IMR-90 (cell line): Measurements from ENCODE around the gene ABHD5. TPM values are rescaled to one million over a fixed set of nuclear protein-coding genes. Genes with fewer than 3 reads are reported as not detected.

Source experiments
- ATAC-seq: fragments of 200-7000 bp; cut with Tn5 transposase; 2 replicates; pipeline ENCODE4 v1.9.1; 2020; ENCODE audit warnings: low read depth, mild to moderate bottlenecking, moderate library complexity
- BruUV-seq: library from RNA; stranded (reverse); fragments of 400-500 nt; replicated peaks from 2 replicates; lab custom pipeline; 2021; lab: Mats Ljungman, UMichigan
- CTCF ChIA-PET: fragments of 300-600 bp; formaldehyde crosslinking; extraction: SDS; loops from one replicate; lab custom pipeline; 2021; ENCODE audit warnings: antibody characterized with exemption; lab: Yijun Ruan, JAX
- POLR2A ChIA-PET: fragments of 300-600 bp; sonication (Branson Sonifier 250); formaldehyde crosslinking; loops from one replicate; lab custom pipeline; 2022; ENCODE audit warnings: antibody characterized with exemption; ENCODE audit not compliant: unreplicated experiment; lab: Charles Lee
- DNase-seq: peaks from one replicate; pipeline ENCODE4 v3.0.0; 2013
- H2AFZ ChIP-seq: replicated peaks from 2 replicates; pipeline ENCODE3; 2013; ENCODE audit warnings: low read length, mild to moderate bottlenecking; ENCODE audit not compliant: poor library complexity
- H2AK5ac ChIP-seq: 2 replicates; pipeline ENCODE4 v1.6.1; 2013; ENCODE audit warnings: low read depth, low read length, inconsistent platforms
- H2AK9ac ChIP-seq: replicated peaks from 2 replicates; pipeline ENCODE3; 2013; ENCODE audit warnings: mild to moderate bottlenecking, low read depth, low read length, moderate library complexity; ENCODE audit not compliant: poor library complexity
- H2BK120ac ChIP-seq: 2 replicates; pipeline ENCODE4 v1.6.1; 2013; ENCODE audit warnings: low read depth, low read length, inconsistent platforms
- H2BK15ac ChIP-seq: 3 replicates; pipeline ENCODE4 v1.6.1; 2013; ENCODE audit warnings: low read depth, low read length, inconsistent platforms
- H2BK20ac ChIP-seq: 2 replicates; pipeline ENCODE4 v1.6.1; 2013; ENCODE audit warnings: low read depth, mild to moderate bottlenecking, inconsistent platforms, low read length, moderate library complexity
- H2BK5ac ChIP-seq: 2 replicates; pipeline ENCODE4 v1.6.1; 2013; ENCODE audit warnings: mild to moderate bottlenecking, low read depth, low read length, inconsistent platforms; ENCODE audit not compliant: poor library complexity, severe bottlenecking
- H3K14ac ChIP-seq: replicated peaks from 2 replicates; pipeline ENCODE4 v1.6.1; 2013; ENCODE audit warnings: low read depth, low read length, inconsistent platforms
- H3K18ac ChIP-seq: 2 replicates; pipeline ENCODE4 v1.6.1; 2013; ENCODE audit warnings: low read depth, low read length, control low read depth
- H3K23ac ChIP-seq: 2 replicates; pipeline ENCODE4 v1.6.1; 2013; ENCODE audit warnings: low read depth, low read length, inconsistent platforms
- H3K27ac ChIP-seq: 2 replicates; pipeline ENCODE4 v1.5.1; 2013; ENCODE audit warnings: mild to moderate bottlenecking, control low read depth, low read length; ENCODE audit not compliant: insufficient read depth
- H3K27me3 ChIP-seq: 2 replicates; pipeline ENCODE4 v1.6.1; 2013; ENCODE audit warnings: low read length; ENCODE audit not compliant: control insufficient read depth, insufficient read depth
- H3K36me3 ChIP-seq: 2 replicates; pipeline ENCODE4 v1.6.1; 2013; ENCODE audit warnings: low read length, mixed read lengths; ENCODE audit not compliant: control insufficient read depth, insufficient read depth
- H3K4ac ChIP-seq: 2 replicates; pipeline ENCODE4 v1.6.1; 2013; ENCODE audit warnings: low read depth, low read length, inconsistent platforms
- H3K4me1 ChIP-seq: 2 replicates; pipeline ENCODE4 v1.6.1; 2013; ENCODE audit warnings: low read length, mixed read lengths; ENCODE audit not compliant: control insufficient read depth, insufficient read depth
- H3K4me2 ChIP-seq: 2 replicates; pipeline ENCODE4 v1.6.1; 2013; ENCODE audit warnings: low read depth, mild to moderate bottlenecking, control low read depth, low read length, moderate library complexity
- H3K4me3 ChIP-seq: 2 replicates; pipeline ENCODE4 v1.5.1; 2013; ENCODE audit warnings: low read depth, mild to moderate bottlenecking, control low read depth, low read length, moderate library complexity; ENCODE audit not compliant: insufficient read depth
- H3K56ac ChIP-seq: 2 replicates; pipeline ENCODE4 v1.6.1; 2013; ENCODE audit warnings: low read length, inconsistent platforms; ENCODE audit not compliant: insufficient read depth; ENCODE audit errors: extremely low read depth
- H3K79me1 ChIP-seq, 2 experiments: 2 replicates each; pipeline ENCODE4 v1.6.1; 2013; ENCODE audit warnings: low read length in 2 of 2, inconsistent platforms in 1 of 2, low read depth in 1 of 2
- H3K9ac ChIP-seq: 2 replicates; pipeline ENCODE4 v1.6.1; 2013; ENCODE audit warnings: low read depth, low read length, control low read depth
- H3K9me1 ChIP-seq: 2 replicates; pipeline ENCODE4 v1.6.1; 2013; ENCODE audit warnings: low read length, inconsistent platforms; ENCODE audit not compliant: insufficient read depth
- H3K9me3 ChIP-seq: 2 replicates; pipeline ENCODE4 v1.6.1; 2013; ENCODE audit warnings: low read length; ENCODE audit not compliant: control insufficient read depth, insufficient read depth
- H4K20me1 ChIP-seq: 2 replicates; pipeline ENCODE4 v1.6.1; 2013; ENCODE audit warnings: low read length, inconsistent platforms; ENCODE audit not compliant: insufficient read depth
- H4K5ac ChIP-seq: 2 replicates; pipeline ENCODE4 v1.6.1; 2013; ENCODE audit warnings: mild to moderate bottlenecking, low read depth, low read length, control low read depth
- H4K8ac ChIP-seq, 2 experiments: 2 replicates each; pipeline ENCODE4 v1.6.1; 2013; ENCODE audit warnings: low read depth in 2 of 2, low read length in 2 of 2, control low read depth in 1 of 2, inconsistent platforms in 1 of 2
- H4K91ac ChIP-seq: 2 replicates; pipeline ENCODE4 v1.6.1; 2013; ENCODE audit warnings: low read depth, low read length, inconsistent platforms; ENCODE audit not compliant: insufficient read depth
- BHLHE40 ChIP-seq: fragments of 150-350 bp; IDR thresholded peaks from 2 replicates; pipeline ENCODE4 v1.6.1; 2016; ENCODE audit warnings: mild to moderate bottlenecking, low read depth, low read length
- CEBPB ChIP-seq: IDR thresholded peaks from 2 replicates; pipeline ENCODE4 v1.6.1; 2012; ENCODE audit warnings: low read depth, low read length, improper control_type of control experiment
- CHD1 ChIP-seq: IDR thresholded peaks from 2 replicates; pipeline ENCODE4 v1.6.1; 2012; ENCODE audit warnings: low read depth, low read length, improper control_type of control experiment
- FOS ChIP-seq: fragments of 150-350 bp; IDR thresholded peaks from 2 replicates; pipeline ENCODE4 v1.6.1; 2016; ENCODE audit warnings: low read depth, low read length
- MAZ ChIP-seq: IDR thresholded peaks from 2 replicates; pipeline ENCODE4 v1.6.1; 2012; ENCODE audit warnings: low read depth, mild to moderate bottlenecking, low read length, improper control_type of control experiment, moderate library complexity, borderline replicate concordance
- NFE2L2 ChIP-seq: fragments of 150-350 bp; IDR thresholded peaks from 2 replicates; pipeline ENCODE4 v1.6.1; 2016; ENCODE audit warnings: low read depth, mild to moderate bottlenecking, low read length
- SMC3 ChIP-seq: fragments of 150-350 bp; IDR thresholded peaks from 2 replicates; pipeline ENCODE4 v1.6.1; 2016; ENCODE audit warnings: low read depth, mild to moderate bottlenecking, antibody characterized with exemption, low read length, moderate library complexity
- USF2 ChIP-seq: fragments of 150-350 bp; IDR thresholded peaks from 2 replicates; pipeline ENCODE4 v1.6.1; 2017; ENCODE audit warnings: mild to moderate bottlenecking, antibody characterized with exemption, low read length, low read depth
- WGBS, 2 experiments: methylation state at CpG; one replicate each; pipeline versions ENCODE4 v1.1.5 to v1.1.7; 2013; ENCODE audit warnings: missing lambda C conversion rate in 2 of 2; ENCODE audit not compliant: insufficient read length in 1 of 2; ENCODE audit errors: extremely low coverage in 2 of 2; 5-methylcytosine and 5-hydroxymethylcytosine counted together
- dilution Hi-C: fragments of 300-500 bp; cut with HindIII; formaldehyde crosslinking; loops from one replicate; pipeline ENCODE4 v1.14.3; 2018; ENCODE audit warnings: low sequenced_read_pairs; ENCODE audit not compliant: unreplicated experiment
- in situ Hi-C: fragments of 300-500 bp; cut with MboI; formaldehyde crosslinking; loops from 3 replicates; pipeline ENCODE4 v1.14.3; 2019; ENCODE audit warnings: low sequenced_read_pairs, inconsistent platforms, mixed read lengths
- intact Hi-C: fragments of 100-400 bp; cut with micrococcal nuclease; formaldehyde crosslinking; loops from 2 replicates; pipeline ENCODE4 v1.10.0; 2022
- polyA plus RNA-seq, 3 experiments: library from polyadenylated mRNA; depleted of rRNA; stranded (reverse); fragments of >200 nt; gene quantifications; 2 replicates each; pipeline ENCODE4 v1.2.3, GENCODE V29; 2012; ENCODE audit warnings: low replicate concordance in 1 of 3
- total RNA-seq: library from RNA; depleted of rRNA; stranded (reverse); fragments of >200 nt; gene quantifications from 2 replicates; pipeline ENCODE4 v1.2.3, GENCODE V29; 2012

Gene ABHD5
- total and polyA plus RNA-seq, 2 of the 4 experiments (the other 2 are of a cell fraction) = 15.8 to 33.2 TPM

GRCh38 chr3:43753741-43754715 lies 63.3 kb downstream of the ABHD5 start:
- H2AFZ ChIP-seq = peak overlapping the region; percentile 70
- H4K5ac ChIP-seq = peak overlapping the region; percentile 50; the same call in 1 of the 2 replicates
- WGBS, 2 experiments = 0% methylated on average over 1 of the region's 5 CpGs; no CpG with 5 or more reads in 1 of the 2 experiments
- ChIA-PET POLR2A (interaction anchor here (0.6 kb wide), 2 partner anchors 11 to 19 kb away, joined by 3 read pairs; no protein-coding TSS in a partner anchor), CTCF (interaction anchor here (0.7 to 1.1 kb wide), 3 partner anchors 56 to 214 kb away, joined by 3 to 4 read pairs (median 3); no protein-coding TSS in a partner anchor)
- H2BK5ac ChIP-seq = peak overlapping the region; percentile 89
- H4K91ac ChIP-seq = peak overlapping the region; percentile 91
- TF ChIP-seq CHD1 (no peak), MAZ (no peak), CEBPB (peak; percentile 43; the same call in 1 of the 2 replicates), SMC3 (no peak), USF2 (peak; percentile 20; the same call in 1 of the 2 replicates), FOS (no peak), BHLHE40 (peak; percentile 75), NFE2L2 (no peak)
- no peak overlapping the region for H3K4me3 ChIP-seq
- H4K8ac ChIP-seq = peak overlapping the region; percentile 36 to 91
- peak overlapping the region; percentile 68 for H3K56ac ChIP-seq
- dilution Hi-C loops = no loop called here
- peak overlapping the region; percentile 79 for H2AK9ac ChIP-seq
- intact Hi-C loops = loop anchor here (10.0 kb wide), 1 partner anchor 129 kb away; the partner anchor contains the start of gene ANO10
- ATAC-seq = peak; percentile 66
- no peak overlapping the region for H3K9ac ChIP-seq
- H3K36me3 ChIP-seq = no peaks in the 10 kb centered on the region
- peak overlapping the region; percentile 16; the same call in 1 of the 2 replicates for H3K4me2 ChIP-seq
- H3K9me3 ChIP-seq = no peaks in the 10 kb centered on the region
- peak overlapping the region; percentile 95 for H2BK120ac ChIP-seq
- DNase-seq = peak; percentile 87
- peak overlapping the region; percentile 81; the same call in 2 of the 3 replicates for H2BK15ac ChIP-seq
- H3K4me1 ChIP-seq = peaks cover 32% of the 10 kb centered on the region
- peak overlapping the region; percentile 75 for H3K27ac ChIP-seq
- peak overlapping the region; percentile 92 for H2AK5ac ChIP-seq
- H3K9me1 ChIP-seq = peaks cover 37% of the 10 kb centered on the region
- no peaks in the 10 kb centered on the region for H4K20me1 ChIP-seq
- peak overlapping the region; percentile 96 for H2BK20ac ChIP-seq
- in situ Hi-C loops = no loop called here
- H3K4ac ChIP-seq = peak overlapping the region; percentile 96
- H3K79me1 ChIP-seq = no peaks in the 10 kb centered on the region
- BruUV-seq = no TSS peak
- peak overlapping the region; percentile 63 for H3K18ac ChIP-seq
- peak overlapping the region; percentile 88 for H3K23ac ChIP-seq
- no peaks in the 10 kb centered on the region for H3K27me3 ChIP-seq
- peak overlapping the region; percentile 90 for H3K14ac ChIP-seq
